Epithelial cell of proximal tubule (primary cell): ENCODE measurements around the gene NF1. TPM values are rescaled to one million over a fixed set of nuclear protein-coding genes. Genes with fewer than 3 reads are reported as not detected.
A peak's percentile ranks its signal among the peaks of the same experiment; 100 is the strongest.
"Not testable (repeated sequence)": the region's sequence is repeated elsewhere in the genome, so short reads cannot be mapped to it uniquely, and the experiment has no call there.

ENCODE experiments used
- DNase-seq: peaks from one replicate; pipeline ENCODE4 v3.0.0-alpha.2; 2011; ENCODE audit warnings: low read depth
- H3K4me3 ChIP-seq: 2 replicates; pipeline ENCODE4 v1.5.1; 2011; ENCODE audit warnings: low read depth, mild to moderate bottlenecking, low read length
- CTCF ChIP-seq: conservative IDR thresholded peaks from 2 replicates; pipeline ENCODE4 v1.5.1; 2012; ENCODE audit warnings: low read depth, mild to moderate bottlenecking, low read length
- total RNA-seq: library from RNA; depleted of rRNA; stranded (reverse); fragments of >200 nt; gene quantifications from 2 replicates; pipeline ENCODE4 v1.2.3, GENCODE V29; 2015

Gene NF1, protein sequence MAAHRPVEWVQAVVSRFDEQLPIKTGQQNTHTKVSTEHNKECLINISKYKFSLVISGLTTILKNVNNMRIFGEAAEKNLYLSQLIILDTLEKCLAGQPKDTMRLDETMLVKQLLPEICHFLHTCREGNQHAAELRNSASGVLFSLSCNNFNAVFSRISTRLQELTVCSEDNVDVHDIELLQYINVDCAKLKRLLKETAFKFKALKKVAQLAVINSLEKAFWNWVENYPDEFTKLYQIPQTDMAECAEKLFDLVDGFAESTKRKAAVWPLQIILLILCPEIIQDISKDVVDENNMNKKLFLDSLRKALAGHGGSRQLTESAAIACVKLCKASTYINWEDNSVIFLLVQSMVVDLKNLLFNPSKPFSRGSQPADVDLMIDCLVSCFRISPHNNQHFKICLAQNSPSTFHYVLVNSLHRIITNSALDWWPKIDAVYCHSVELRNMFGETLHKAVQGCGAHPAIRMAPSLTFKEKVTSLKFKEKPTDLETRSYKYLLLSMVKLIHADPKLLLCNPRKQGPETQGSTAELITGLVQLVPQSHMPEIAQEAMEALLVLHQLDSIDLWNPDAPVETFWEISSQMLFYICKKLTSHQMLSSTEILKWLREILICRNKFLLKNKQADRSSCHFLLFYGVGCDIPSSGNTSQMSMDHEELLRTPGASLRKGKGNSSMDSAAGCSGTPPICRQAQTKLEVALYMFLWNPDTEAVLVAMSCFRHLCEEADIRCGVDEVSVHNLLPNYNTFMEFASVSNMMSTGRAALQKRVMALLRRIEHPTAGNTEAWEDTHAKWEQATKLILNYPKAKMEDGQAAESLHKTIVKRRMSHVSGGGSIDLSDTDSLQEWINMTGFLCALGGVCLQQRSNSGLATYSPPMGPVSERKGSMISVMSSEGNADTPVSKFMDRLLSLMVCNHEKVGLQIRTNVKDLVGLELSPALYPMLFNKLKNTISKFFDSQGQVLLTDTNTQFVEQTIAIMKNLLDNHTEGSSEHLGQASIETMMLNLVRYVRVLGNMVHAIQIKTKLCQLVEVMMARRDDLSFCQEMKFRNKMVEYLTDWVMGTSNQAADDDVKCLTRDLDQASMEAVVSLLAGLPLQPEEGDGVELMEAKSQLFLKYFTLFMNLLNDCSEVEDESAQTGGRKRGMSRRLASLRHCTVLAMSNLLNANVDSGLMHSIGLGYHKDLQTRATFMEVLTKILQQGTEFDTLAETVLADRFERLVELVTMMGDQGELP (N-terminal part only)
- total RNA-seq: 14.3 and 40.2 TPM in 2 replicates

DNA sequence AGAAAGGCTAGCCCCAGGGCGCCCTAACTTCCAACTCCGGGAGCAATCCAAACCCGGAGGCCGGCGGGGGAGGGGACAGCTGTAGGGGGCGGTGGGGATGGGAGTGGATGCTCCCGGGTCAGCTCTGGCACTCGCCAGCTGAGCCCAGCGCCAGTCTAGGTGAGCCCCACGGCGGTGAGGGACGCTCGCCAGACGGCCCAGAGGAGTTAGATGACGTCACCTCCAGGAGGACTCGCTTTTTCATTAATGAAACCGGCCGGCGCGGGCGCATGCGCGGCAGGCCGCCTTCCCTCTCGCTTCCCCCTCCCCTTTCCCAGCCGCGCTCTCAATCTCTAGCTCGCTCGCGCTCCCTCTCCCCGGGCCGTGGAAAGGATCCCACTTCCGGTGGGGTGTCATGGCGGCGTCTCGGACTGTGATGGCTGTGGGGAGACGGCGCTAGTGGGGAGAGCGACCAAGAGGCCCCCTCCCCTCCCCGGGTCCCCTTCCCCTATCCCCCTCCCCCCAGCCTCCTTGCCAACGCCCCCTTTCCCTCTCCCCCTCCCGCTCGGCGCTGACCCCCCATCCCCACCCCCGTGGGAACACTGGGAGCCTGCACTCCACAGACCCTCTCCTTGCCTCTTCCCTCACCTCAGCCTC is at the start of gene NF1:
Gene NF1 (plus strand): TSS at position 378 of the 636 bp plus-strand sequence. CDS start 333 bp downstream, outside the sequence.
- H3K4me3 ChIP-seq: peak within 1 kb of the TSS; percentile 83
- DNase-seq: no peak
- TF ChIP-seq CTCF: no peak

DNA sequence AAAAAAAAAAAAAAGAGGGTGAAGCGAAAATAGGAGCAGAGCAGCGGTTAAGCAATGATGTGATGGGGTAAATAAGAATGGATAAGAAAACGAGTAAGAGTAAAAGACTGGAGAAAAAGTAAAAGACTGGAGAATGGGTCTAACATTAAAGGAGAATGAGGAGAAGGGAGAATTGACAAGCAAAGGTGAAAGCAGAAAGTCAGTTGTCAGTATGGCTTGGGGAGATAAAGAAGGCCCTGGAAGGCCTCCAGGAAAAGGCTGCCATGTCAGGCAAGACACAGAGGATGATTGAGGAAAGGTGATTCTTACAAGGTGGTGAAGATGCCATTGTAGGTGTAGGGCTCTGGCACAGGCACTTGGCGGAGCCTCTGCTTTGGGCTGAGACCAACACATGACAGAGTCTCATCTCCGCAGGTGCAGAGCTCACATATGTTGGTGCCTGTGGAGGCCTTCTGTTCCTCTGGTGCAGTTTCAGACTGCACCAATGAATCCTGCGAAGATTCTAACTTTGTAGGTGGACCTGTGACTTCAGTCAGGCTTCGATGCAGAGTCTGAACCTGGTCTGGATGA is 47.8 kb upstream of the NF1 start:
- not testable (repeated sequence) for DNase-seq, H3K4me3 ChIP-seq

DNA sequence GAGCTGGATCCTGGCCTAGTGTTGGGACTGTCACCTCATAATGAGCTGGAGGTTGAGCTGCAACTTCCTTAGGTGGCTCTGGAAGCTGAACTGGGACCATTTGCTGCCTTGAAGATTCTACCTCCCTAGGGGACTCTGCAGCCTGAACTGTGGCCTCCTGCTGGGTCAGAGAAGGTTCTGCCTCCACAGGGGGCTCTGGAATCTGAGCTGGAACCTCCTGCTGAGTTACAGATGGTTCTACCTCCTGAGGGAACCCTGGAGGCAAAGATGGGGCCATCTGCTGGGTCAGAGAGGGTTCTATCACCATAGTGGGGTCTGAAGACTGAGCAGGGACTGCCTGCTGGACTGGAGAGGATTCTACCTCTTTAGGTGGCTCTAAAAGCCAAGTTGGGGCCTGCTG is 46.6 kb upstream of the NF1 start:
- TF ChIP-seq CTCF: no peak
- no peak overlapping the region for H3K4me3 ChIP-seq
- DNase-seq: no peak

- DNase-seq: no peak
- H3K4me3 ChIP-seq: no peak overlapping the region
- TF ChIP-seq CTCF: no peak
Measured at GRCh38 chr17:31048780-31049179, 46.0 kb upstream of the NF1 start.

- no peak overlapping the region for H3K4me3 ChIP-seq
- no peak for DNase-seq
- TF ChIP-seq CTCF: no peak
Measured at GRCh38 chr17:31050948-31051347, 43.8 kb upstream of the NF1 start.

- no peak overlapping the region for H3K4me3 ChIP-seq
- no peak for DNase-seq
- TF ChIP-seq CTCF: no peak
Measured at GRCh38 chr17:31051506-31051905, 43.3 kb upstream of the NF1 start.
